CD8-positive, alpha-beta memory T cell (primary cell): ENCODE results near the gene PSMD2. TPM values are rescaled to one million over a fixed set of nuclear protein-coding genes. Genes with fewer than 3 reads are reported as not detected.
A peak's percentile ranks its signal among the peaks of the same experiment; 100 is the strongest.
"Not testable (repeated sequence)": the region's sequence is repeated elsewhere in the genome, so short reads cannot be mapped to it uniquely, and the experiment has no call there.

Source experiments
- CTCF ChIA-PET: fragments of 350-600 bp; sonication (Branson Sonifier 250); formaldehyde crosslinking; loops from one replicate; lab custom pipeline; 2021; ENCODE audit warnings: antibody characterized with exemption; lab: Charles Lee
- POLR2A ChIA-PET: fragments of 350-600 bp; sonication (Branson Sonifier 250); formaldehyde crosslinking; loops from one replicate; lab custom pipeline; 2021; ENCODE audit warnings: antibody characterized with exemption; lab: Charles Lee
- DNase-seq, 5 donors: peaks; one replicate each; pipeline versions ENCODE4 v3.0.0 to v3.0.0-alpha.2; 2020 to 2022; ENCODE audit warnings: mixed read lengths in 1 of 5
- H3K27ac ChIP-seq: one replicate; pipeline ENCODE4 v1.7.0; 2013; ENCODE audit warnings: low read depth, mild to moderate bottlenecking, low read length, moderate library complexity
- H3K27me3 ChIP-seq: 2 replicates; pipeline ENCODE4 v1.7.0; 2013; ENCODE audit warnings: low read length, mild to moderate bottlenecking; ENCODE audit not compliant: insufficient read depth, poor library complexity, severe bottlenecking
- H3K36me3 ChIP-seq: 2 replicates; pipeline ENCODE4 v1.7.0; 2013; ENCODE audit warnings: mild to moderate bottlenecking, low read length, moderate library complexity; ENCODE audit not compliant: insufficient read depth
- H3K4me1 ChIP-seq: 2 replicates; pipeline ENCODE4 v1.7.0; 2013; ENCODE audit warnings: mild to moderate bottlenecking, low read length, moderate library complexity; ENCODE audit not compliant: insufficient read depth
- H3K4me3 ChIP-seq: 2 replicates; pipeline ENCODE4 v1.7.0; 2013; ENCODE audit warnings: mild to moderate bottlenecking, low read length
- H3K9me3 ChIP-seq: 2 replicates; pipeline ENCODE4 v1.7.0; 2013; ENCODE audit warnings: mild to moderate bottlenecking, low read length
- H3K27ac Mint-ChIP-seq, 8 donors: one replicate each; pipeline ENCODE4 v1.8.0; 2020 to 2021; ENCODE audit warnings: mixed read lengths in 8 of 8, mild to moderate bottlenecking in 6 of 8, inconsistent platforms in 3 of 8, moderate library complexity in 3 of 8
- H3K27me3 Mint-ChIP-seq, 2 donors: one replicate each; pipeline ENCODE4 v1.8.0; 2020 to 2021; ENCODE audit warnings: mixed read lengths in 2 of 2, mild to moderate bottlenecking in 1 of 2, moderate library complexity in 1 of 2
- H3K36me3 Mint-ChIP-seq, 3 donors: one replicate each; pipeline ENCODE4 v1.8.0; 2020 to 2021; ENCODE audit warnings: mixed read lengths in 3 of 3, inconsistent platforms in 1 of 3, mild to moderate bottlenecking in 1 of 3
- H3K4me1 Mint-ChIP-seq, 3 donors: one replicate each; pipeline ENCODE4 v1.8.0; 2020 to 2021; ENCODE audit warnings: mixed read lengths in 3 of 3, inconsistent platforms in 1 of 3, mild to moderate bottlenecking in 1 of 3
- H3K4me3 Mint-ChIP-seq, 7 donors: one replicate each; pipeline ENCODE4 v1.8.0; 2020 to 2021; ENCODE audit warnings: mixed read lengths in 7 of 7, mild to moderate bottlenecking in 6 of 7, moderate library complexity in 4 of 7, inconsistent platforms in 2 of 7
- H3K9me3 Mint-ChIP-seq, 5 donors: one replicate each; pipeline ENCODE4 v1.8.0; 2020 to 2022; ENCODE audit warnings: mixed read lengths in 5 of 5, mild to moderate bottlenecking in 3 of 5, moderate library complexity in 2 of 5, inconsistent platforms in 1 of 5
- polyA plus RNA-seq: library from polyadenylated mRNA; unstranded; fragments of 300-500 nt; fragmentation: Illumina TruSeq; gene quantifications from one replicate; pipeline ENCODE4 v1.2.3, GENCODE V29; 2021
- total RNA-seq, 2 experiments: library from RNA; stranded (reverse); gene quantifications; one replicate each; pipeline ENCODE4 v1.2.3, GENCODE V29; 2021

PSMD2 gene
- total and polyA plus RNA-seq, 3 experiments from 2014 or later: 211 to 342 (median 334) TPM

GRCh38 chr3:184267249-184267648 is 31.8 kb upstream of the PSMD2 start:
- H3K9me3 ChIP-seq, H3K27ac ChIP-seq, H3K36me3 Mint-ChIP-seq, H3K4me3 Mint-ChIP-seq, H3K4me3 ChIP-seq, POLR2A ChIA-PET, H3K9me3 Mint-ChIP-seq, H3K4me1 ChIP-seq, CTCF ChIA-PET, H3K4me1 Mint-ChIP-seq, H3K36me3 ChIP-seq, DNase-seq: not testable (repeated sequence)
- peaks cover 16% of the 10 kb centered on the region for H3K27me3 ChIP-seq
- peak overlapping the region in 1 of 8 donors; percentile 77 for H3K27ac Mint-ChIP-seq
- peaks cover 28 to 37% of the 10 kb centered on the region in 2 donors for H3K27me3 Mint-ChIP-seq

DNA sequence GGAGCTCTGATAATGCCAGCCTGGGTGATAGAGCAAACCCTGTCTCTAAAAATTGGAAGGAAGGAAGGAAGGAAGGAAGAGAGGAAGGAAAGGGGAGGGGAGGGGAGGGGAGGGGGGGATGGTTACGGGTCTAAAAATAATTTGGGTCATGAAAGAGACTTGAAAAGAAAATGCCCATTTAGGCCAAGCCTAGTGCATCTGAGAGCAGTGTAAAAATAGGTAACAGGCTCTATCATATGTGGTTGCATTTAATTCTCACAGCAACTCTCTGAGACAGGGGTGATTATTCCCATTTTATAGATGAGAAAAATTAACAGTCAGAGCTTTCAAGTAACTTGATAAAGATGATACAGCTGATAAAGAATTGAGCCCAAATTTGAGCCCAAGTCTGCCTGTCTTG is 26.8 kb upstream of the PSMD2 start:
- Mint-ChIP-seq H3K4me1 (peaks cover 0 to 8% (median 5%) of the 10 kb centered on the region in 3 donors), H3K36me3 (peaks cover 0 to 5% (median 0%) of the 10 kb centered on the region in 3 donors), H3K27me3 (peaks cover 41 to 43% of the 10 kb centered on the region in 2 donors), H3K27ac (no peak overlapping the region), H3K4me3 (no peak overlapping the region), H3K9me3 (no peaks in the 10 kb centered on the region)
- CTCF ChIA-PET: no interaction called here
- POLR2A ChIA-PET: no interaction called here
- no peak for DNase-seq
- no peaks in the 10 kb centered on the region for H3K4me1 ChIP-seq
- peaks cover 6% of the 10 kb centered on the region for H3K27me3 ChIP-seq
- H3K27ac ChIP-seq: no peak overlapping the region
- H3K4me3 ChIP-seq: no peak overlapping the region
- H3K9me3 ChIP-seq: no peaks in the 10 kb centered on the region
- no peaks in the 10 kb centered on the region for H3K36me3 ChIP-seq

- Histone ChIP-seq H3K36me3 (no peaks in the 10 kb centered on the region), H3K4me1 (no peaks in the 10 kb centered on the region), H3K9me3 (no peaks in the 10 kb centered on the region), H3K27me3 (peaks cover 12% of the 10 kb centered on the region), H3K4me3 (no peak overlapping the region), H3K27ac (no peak overlapping the region)
- peaks cover 0 to 8% (median 5%) of the 10 kb centered on the region in 3 donors for H3K4me1 Mint-ChIP-seq
- no peak for DNase-seq
- peaks cover 0 to 5% (median 1%) of the 10 kb centered on the region in 3 donors for H3K36me3 Mint-ChIP-seq
- H3K4me3 Mint-ChIP-seq: peak overlapping the region in 2 of 7 donors; percentile 15 to 23
- ChIA-PET POLR2A (no interaction called here), CTCF (no interaction called here)
- no peaks in the 10 kb centered on the region for H3K9me3 Mint-ChIP-seq
- peak overlapping the region in 2 of 8 donors; percentile 22 to 52 for H3K27ac Mint-ChIP-seq
- peaks cover 36 to 43% of the 10 kb centered on the region in 2 donors for H3K27me3 Mint-ChIP-seq
These were observed 23.7 kb upstream of the PSMD2 start for GRCh38 chr3:184275381-184275701.

DNA sequence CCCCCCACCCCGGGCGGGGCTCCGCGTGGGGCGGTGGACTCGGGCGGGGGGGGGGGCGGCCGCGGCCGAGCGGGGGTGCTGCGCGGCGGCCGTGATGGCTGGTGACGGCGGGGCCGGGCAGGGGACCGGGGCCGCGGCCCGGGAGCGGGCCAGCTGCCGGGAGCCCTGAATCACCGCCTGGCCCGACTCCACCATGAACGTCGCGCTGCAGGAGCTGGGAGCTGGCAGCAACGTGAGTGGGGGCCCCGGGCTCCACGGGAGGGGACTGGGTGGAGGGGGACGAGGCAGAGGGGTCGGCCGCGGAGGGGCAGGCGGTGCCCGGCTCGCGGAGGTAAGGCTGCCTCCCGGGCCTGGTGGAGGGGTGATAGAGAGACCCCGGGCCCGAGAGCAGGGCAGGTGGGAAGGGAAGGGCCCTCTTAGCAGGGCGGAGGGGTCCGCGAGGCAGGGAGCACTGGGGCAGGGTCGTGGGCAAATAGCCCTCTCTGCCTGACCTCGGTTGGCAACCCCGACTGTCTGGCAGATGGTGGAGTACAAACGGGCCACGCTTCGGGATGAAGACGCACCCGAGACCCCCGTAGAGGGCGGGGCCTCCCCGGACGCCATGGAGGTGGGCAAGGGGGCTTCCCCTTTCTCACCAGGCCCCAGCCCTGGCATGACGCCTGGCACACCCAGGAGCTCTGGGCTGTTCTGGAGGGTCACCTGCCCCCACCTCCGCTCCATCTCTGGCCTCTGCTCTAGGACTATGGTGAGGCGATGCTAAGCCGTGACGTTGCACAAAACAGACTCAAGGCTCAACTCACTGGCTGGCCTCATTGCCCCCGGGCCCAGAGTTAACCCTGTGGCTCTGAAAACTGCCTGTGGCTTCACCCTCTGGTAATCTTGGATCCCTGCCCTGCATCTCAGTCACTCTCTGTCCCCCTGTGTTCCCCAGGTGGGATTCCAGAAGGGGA is 22.8 kb upstream of the PSMD2 start, which contains the start of gene ECE2:
Gene ECE2 (plus strand): TSS at position 62 of the 950 bp plus-strand sequence. CDS start 132 bp downstream, at position 194.
- CTCF ChIA-PET: no interaction called here
- peaks cover 37 to 43% of the 10 kb centered on the region in 2 donors for H3K27me3 Mint-ChIP-seq

DNA sequence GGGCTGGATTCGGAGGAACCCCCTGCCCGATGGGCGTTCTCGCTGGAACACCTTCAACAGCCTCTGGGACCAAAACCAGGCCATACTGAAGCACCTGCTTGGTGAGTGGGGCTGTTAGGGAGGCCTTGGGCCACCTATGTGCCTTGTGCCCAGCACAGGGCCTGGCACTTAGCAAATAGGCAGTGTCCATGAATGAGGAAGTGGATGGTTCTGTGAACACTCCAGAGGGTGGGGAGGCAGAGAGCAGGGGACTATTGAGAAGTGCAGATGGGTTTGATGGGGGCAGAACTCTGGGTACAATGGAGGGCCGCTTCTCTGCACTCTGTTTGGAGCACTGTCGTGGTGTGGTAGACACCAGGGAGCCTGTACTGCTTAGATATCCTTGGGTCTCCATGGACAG is 21.7 kb upstream of the PSMD2 start:
- H3K4me3 ChIP-seq: no peak overlapping the region
- H3K9me3 ChIP-seq: no peaks in the 10 kb centered on the region
- peaks cover 37 to 43% of the 10 kb centered on the region in 2 donors for H3K27me3 Mint-ChIP-seq
- H3K36me3 Mint-ChIP-seq: peaks cover 0 to 5% (median 1%) of the 10 kb centered on the region in 3 donors
- peaks cover 12% of the 10 kb centered on the region for H3K27me3 ChIP-seq
- peaks cover 0 to 8% (median 5%) of the 10 kb centered on the region in 3 donors for H3K4me1 Mint-ChIP-seq
- no peak overlapping the region for H3K4me3 Mint-ChIP-seq
- no peaks in the 10 kb centered on the region for H3K36me3 ChIP-seq
- DNase-seq: no peak
- H3K9me3 Mint-ChIP-seq: no peaks in the 10 kb centered on the region
- ChIA-PET CTCF (interaction anchor here (1.1 kb wide), 1 partner anchor 33 kb away, joined by 3 read pairs; no protein-coding TSS in a partner anchor), POLR2A (no interaction called here)
- H3K27ac Mint-ChIP-seq: peak overlapping the region in 1 of 8 donors; percentile 54
- H3K4me1 ChIP-seq: no peaks in the 10 kb centered on the region
- no peak overlapping the region for H3K27ac ChIP-seq

More for the DNA sequence above, 22.8 kb upstream of the PSMD2 start, which contains the start of gene ECE2:
- H3K9me3 ChIP-seq: no peaks in the 10 kb centered on the region
- Mint-ChIP-seq H3K27ac (peak within 1 kb of the TSS in 2 of 8 donors; percentile 52 to 53), H3K4me3 (peak within 1 kb of the TSS in 2 of 7 donors; percentile 15 to 23), H3K4me1 (peaks cover 0 to 8% (median 5%) of the 10 kb centered on the region in 3 donors), H3K36me3 (peaks cover 0 to 5% (median 1%) of the 10 kb centered on the region in 3 donors), H3K9me3 (no peaks in the 10 kb centered on the region)
- H3K36me3 ChIP-seq: no peaks in the 10 kb centered on the region
- no peak within 1 kb of the TSS for H3K27ac ChIP-seq
- no peaks in the 10 kb centered on the region for H3K4me1 ChIP-seq
- peaks cover 12% of the 10 kb centered on the region for H3K27me3 ChIP-seq
- POLR2A ChIA-PET: no interaction called here
- no peak within 1 kb of the TSS for H3K4me3 ChIP-seq
- DNase-seq: no peak

GRCh38 chr3:184282941-184283340 is 16.1 kb upstream of the PSMD2 start:
- H3K36me3 Mint-ChIP-seq: no peaks in the 10 kb centered on the region
- no peaks in the 10 kb centered on the region for H3K4me1 ChIP-seq
- no peaks in the 10 kb centered on the region for H3K9me3 Mint-ChIP-seq
- H3K27ac ChIP-seq: no peak overlapping the region
- no peak overlapping the region for H3K27ac Mint-ChIP-seq
- no peaks in the 10 kb centered on the region for H3K9me3 ChIP-seq
- H3K27me3 Mint-ChIP-seq: peaks cover 12 to 20% of the 10 kb centered on the region in 2 donors
- no peaks in the 10 kb centered on the region for H3K36me3 ChIP-seq
- H3K27me3 ChIP-seq: peaks cover 1% of the 10 kb centered on the region
- no peaks in the 10 kb centered on the region for H3K4me1 Mint-ChIP-seq
- ChIA-PET CTCF (interaction anchor here (1.3 kb wide), 1 partner anchor 55 kb away, joined by 3 read pairs; no protein-coding TSS in a partner anchor), POLR2A (interaction anchor here (0.9 kb wide), 1 partner anchor 9 kb away, joined by 3 read pairs; no protein-coding TSS in a partner anchor)
- H3K4me3 Mint-ChIP-seq: no peak overlapping the region
- H3K4me3 ChIP-seq: no peak overlapping the region
- DNase-seq: no peak

- no peaks in the 10 kb centered on the region for H3K9me3 ChIP-seq
- CTCF ChIA-PET: interaction anchor here (1.4 kb wide), 1 partner anchor 56 kb away, joined by 3 read pairs; no protein-coding TSS in a partner anchor
- no peak for DNase-seq
- no peaks in the 10 kb centered on the region for H3K27me3 ChIP-seq
- no peaks in the 10 kb centered on the region for H3K4me1 ChIP-seq
- Mint-ChIP-seq H3K9me3 (no peaks in the 10 kb centered on the region), H3K36me3 (no peaks in the 10 kb centered on the region), H3K4me1 (no peaks in the 10 kb centered on the region), H3K4me3 (no peak overlapping the region), H3K27me3 (peaks cover 15 to 16% of the 10 kb centered on the region in 2 donors), H3K27ac (peak overlapping the region in 1 of 8 donors; percentile 53)
- no peak overlapping the region for H3K4me3 ChIP-seq
- H3K27ac ChIP-seq: no peak overlapping the region
- H3K36me3 ChIP-seq: no peaks in the 10 kb centered on the region
- POLR2A ChIA-PET: no interaction called here
These were observed 15.4 kb upstream of the PSMD2 start for GRCh38 chr3:184283681-184284080.

DNA sequence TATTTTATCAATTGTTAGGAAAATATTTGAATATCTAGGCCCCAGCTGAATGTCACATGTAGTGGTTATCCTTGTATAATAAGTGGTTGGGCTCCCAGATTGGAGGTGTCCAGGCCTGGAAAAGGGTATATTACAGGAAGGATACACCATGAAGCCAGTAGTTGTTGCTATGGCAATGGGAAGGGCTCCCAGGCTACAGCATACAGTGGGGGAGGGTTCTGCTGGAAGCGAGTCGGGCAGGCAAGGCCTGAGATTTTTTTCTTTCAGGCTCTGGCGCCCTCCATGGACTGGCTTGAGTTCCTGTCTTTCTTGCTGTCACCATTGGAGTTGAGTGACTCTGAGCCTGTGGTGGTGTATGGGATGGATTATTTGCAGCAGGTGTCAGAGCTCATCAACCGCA is 14.3 kb upstream of the PSMD2 start:
- Histone ChIP-seq H3K36me3 (no peaks in the 10 kb centered on the region), H3K9me3 (no peaks in the 10 kb centered on the region), H3K27me3 (no peaks in the 10 kb centered on the region), H3K4me3 (no peak overlapping the region), H3K4me1 (no peaks in the 10 kb centered on the region), H3K27ac (no peak overlapping the region)
- ChIA-PET POLR2A (no interaction called here), CTCF (interaction anchor here (1.4 kb wide), 1 partner anchor 57 kb away, joined by 3 read pairs; no protein-coding TSS in a partner anchor)
- peaks cover 16 to 18% of the 10 kb centered on the region in 2 donors for H3K27me3 Mint-ChIP-seq
- no peaks in the 10 kb centered on the region for H3K36me3 Mint-ChIP-seq
- H3K4me1 Mint-ChIP-seq: peaks cover 0 to 4% (median 0%) of the 10 kb centered on the region in 3 donors
- no peaks in the 10 kb centered on the region for H3K9me3 Mint-ChIP-seq
- DNase-seq: no peak
- no peak overlapping the region for H3K4me3 Mint-ChIP-seq
- H3K27ac Mint-ChIP-seq: no peak overlapping the region
